GM23248 (cell line): ENCODE results near the gene TPCN1. TPM values are rescaled to one million over a fixed set of nuclear protein-coding genes. Genes with fewer than 3 reads are reported as not detected.

Experiments
- DNase-seq: peaks from one replicate; pipeline ENCODE4 v3.0.0-alpha.2; 2015
- H2AFZ ChIP-seq: fragments of 200-600 bp; sonication (generic); 2 replicates; pipeline ENCODE4 v1.6.1; 2016; ENCODE audit warnings: antibody characterized with exemption
- H3F3A ChIP-seq: fragments of 200-600 bp; sonication (generic); 2 replicates; pipeline ENCODE4 v1.6.1; 2016; ENCODE audit warnings: mild to moderate bottlenecking, antibody characterized with exemption, mixed run types; ENCODE audit not compliant: insufficient read depth
- H3K27ac ChIP-seq: fragments of 200-600 bp; sonication (generic); 2 replicates; pipeline ENCODE4 v1.5.1; 2016; ENCODE audit warnings: mild to moderate bottlenecking
- H3K27me3 ChIP-seq: fragments of 200-600 bp; sonication (generic); replicated peaks from 2 replicates; pipeline ENCODE4 v1.6.1; 2016; ENCODE audit warnings: mild to moderate bottlenecking; ENCODE audit not compliant: insufficient read depth
- H3K36me3 ChIP-seq: fragments of 200-600 bp; sonication (generic); 2 replicates; pipeline ENCODE4 v1.6.1; 2016; ENCODE audit warnings: low read depth, mild to moderate bottlenecking
- H3K4me1 ChIP-seq: fragments of 200-600 bp; sonication (generic); 2 replicates; pipeline ENCODE4 v1.6.1; 2016; ENCODE audit warnings: mild to moderate bottlenecking; ENCODE audit not compliant: insufficient read depth
- H3K4me2 ChIP-seq: fragments of 200-600 bp; sonication (generic); one replicate; pipeline ENCODE4 v1.6.1; 2016; ENCODE audit warnings: mild to moderate bottlenecking; ENCODE audit not compliant: unreplicated experiment
- H3K4me3 ChIP-seq: fragments of 200-600 bp; sonication (generic); 2 replicates; pipeline ENCODE4 v1.5.1; 2016; ENCODE audit warnings: mild to moderate bottlenecking
- H3K79me2 ChIP-seq: fragments of 200-600 bp; sonication (generic); 2 replicates; pipeline ENCODE4 v1.6.1; 2016; ENCODE audit warnings: mild to moderate bottlenecking; ENCODE audit not compliant: insufficient read depth
- H3K9ac ChIP-seq: fragments of 200-600 bp; sonication (generic); 2 replicates; pipeline ENCODE4 v1.6.1; 2016; ENCODE audit warnings: mild to moderate bottlenecking
- H3K9me2 ChIP-seq: fragments of 200-600 bp; sonication (generic); 2 replicates; pipeline ENCODE4 v1.6.1; 2016; ENCODE audit warnings: mixed run types, mild to moderate bottlenecking, moderate library complexity; ENCODE audit not compliant: insufficient read depth
- H3K9me3 ChIP-seq: fragments of 200-600 bp; sonication (generic); one replicate; pipeline ENCODE4 v1.6.1; 2017; ENCODE audit warnings: low read depth
- H4K20me1 ChIP-seq: fragments of 200-600 bp; sonication (generic); 2 replicates; pipeline ENCODE4 v1.6.0; 2016; ENCODE audit not compliant: insufficient read depth
- EZH2 ChIP-seq: fragments of 200-600 bp; sonication (generic); IDR thresholded peaks from 2 replicates; pipeline ENCODE4 v1.6.1; 2018; ENCODE audit warnings: antibody characterized with exemption, mild to moderate bottlenecking; ENCODE audit not compliant: insufficient read depth, poor library complexity, severe bottlenecking
- EZH2phosphoT487 ChIP-seq: fragments of 200-600 bp; sonication (generic); IDR thresholded peaks from 2 replicates; pipeline ENCODE4 v1.6.1; 2018; ENCODE audit warnings: antibody characterized with exemption, moderate library complexity, mild to moderate bottlenecking, low read depth; ENCODE audit not compliant: insufficient read depth
- WGBS, 2 experiments: methylation state at CpG; one replicate each; pipeline ENCODE4 v1.1.6; 2015 to 2017; ENCODE audit warnings: low lambda C conversion rate in 2 of 2, low coverage in 1 of 2; ENCODE audit errors: missing lambda C conversion rate in 2 of 2; 5-methylcytosine and 5-hydroxymethylcytosine counted together
- in situ Hi-C: fragments of 300-500 bp; cut with MboI; formaldehyde crosslinking; loops from 2 replicates; pipeline ENCODE4 v1.15.0; 2020
- polyA plus RNA-seq: library from polyadenylated mRNA; unstranded; fragments of >200 nt; fragmentation: Nextera tagmentation; extraction: Ambion mirVana; gene quantifications from 2 replicates; pipeline ENCODE4 v1.2.1, GENCODE V29; 2016
- total RNA-seq: library from RNA; depleted of rRNA; stranded (reverse); fragments of >200 nt; shearing (Covaris generic); gene quantifications from 2 replicates; pipeline ENCODE4 v1.2.3, GENCODE V29; 2014

Gene TPCN1
- total and polyA plus RNA-seq, 2 experiments from 2014 or later = 9.0 to 15.9 TPM

GRCh38 chr12:113224955-113225354 lies 3.7 kb downstream of the TPCN1 start:
- Histone ChIP-seq H3K79me2 (peaks cover 6% of the 10 kb centered on the region; the same call in 1 of the 2 replicates), H3F3A (peaks cover 23% of the 10 kb centered on the region), H3K36me3 (peaks cover 3% of the 10 kb centered on the region; the same call in 1 of the 2 replicates), H3K4me1 (peaks cover 20% of the 10 kb centered on the region), H3K9me3 (no peaks in the 10 kb centered on the region), H2AFZ (no peak overlapping the region), H3K4me3 (no peak overlapping the region), H3K27me3 (no peaks in the 10 kb centered on the region), H3K9me2 (no peaks in the 10 kb centered on the region), H3K9ac (no peak overlapping the region), H3K27ac (no peak overlapping the region), H3K4me2 (no peak overlapping the region), H4K20me1 (no peaks in the 10 kb centered on the region)
- 96 to 97% methylated on average over 4 of the region's 4 CpGs for WGBS, 2 experiments
- in situ Hi-C loops = no loop called here
- no peak for DNase-seq
- TF ChIP-seq EZH2 (no peak), EZH2phosphoT487 (no peak)

GRCh38 chr12:113226696-113227568 lies 5.7 kb downstream of the TPCN1 start:
- Histone ChIP-seq H2AFZ (no peak overlapping the region), H3K4me3 (no peak overlapping the region), H3K4me1 (peaks cover 19% of the 10 kb centered on the region), H3K27ac (no peak overlapping the region), H4K20me1 (no peaks in the 10 kb centered on the region), H3K36me3 (peaks cover 3% of the 10 kb centered on the region; the same call in 1 of the 2 replicates), H3K9me2 (no peaks in the 10 kb centered on the region), H3F3A (peaks cover 22% of the 10 kb centered on the region), H3K27me3 (no peaks in the 10 kb centered on the region), H3K9me3 (no peaks in the 10 kb centered on the region), H3K4me2 (no peak overlapping the region), H3K79me2 (peaks cover 2% of the 10 kb centered on the region; the same call in 1 of the 2 replicates), H3K9ac (no peak overlapping the region)
- DNase-seq = no peak
- WGBS, 2 experiments = 91 to 96% methylated on average over 13 of the region's 13 CpGs
- in situ Hi-C loops = no loop called here
- TF ChIP-seq EZH2 = no peak
- no peak for TF ChIP-seq EZH2phosphoT487

- in situ Hi-C loops = no loop called here
- H3K4me1 ChIP-seq = peaks cover 16% of the 10 kb centered on the region; the same call in 1 of the 2 replicates
- H3K4me3 ChIP-seq = no peak overlapping the region
- no peak for TF ChIP-seq EZH2phosphoT487
- no peak for TF ChIP-seq EZH2
- H3K9me2 ChIP-seq = no peaks in the 10 kb centered on the region
- H3K9ac ChIP-seq = no peak overlapping the region
- H3K27ac ChIP-seq = no peak overlapping the region
- H2AFZ ChIP-seq = no peak overlapping the region
- no peak for DNase-seq
- 93 to 97% methylated on average over 5 of the region's 5 CpGs for WGBS, 2 experiments
- H3K9me3 ChIP-seq = no peaks in the 10 kb centered on the region
- no peaks in the 10 kb centered on the region for H3K79me2 ChIP-seq
- H3K36me3 ChIP-seq = peaks cover 3% of the 10 kb centered on the region; the same call in 1 of the 2 replicates
- H3F3A ChIP-seq = peaks cover 13% of the 10 kb centered on the region; the same call in 1 of the 2 replicates
- H4K20me1 ChIP-seq = no peaks in the 10 kb centered on the region
- H3K27me3 ChIP-seq = no peaks in the 10 kb centered on the region
- no peak overlapping the region for H3K4me2 ChIP-seq
Measured at GRCh38 chr12:113227686-113228391, 6.6 kb downstream of the TPCN1 start.

GRCh38 chr12:113228394-113229028 lies 7.2 kb downstream of the TPCN1 start:
- in situ Hi-C loops = no loop called here

More at GRCh38 chr12:113228394-113229028, 7.2 kb downstream of the TPCN1 start:
- no peaks in the 10 kb centered on the region for H3K79me2 ChIP-seq
- H3K4me1 ChIP-seq = peaks cover 11% of the 10 kb centered on the region; the same call in 1 of the 2 replicates
- no peak overlapping the region for H3K4me3 ChIP-seq
- peaks cover 6% of the 10 kb centered on the region; the same call in 1 of the 2 replicates for H3F3A ChIP-seq
- H3K9ac ChIP-seq = no peak overlapping the region
- DNase-seq = peak; percentile 7
- no peak overlapping the region for H3K27ac ChIP-seq
- no peaks in the 10 kb centered on the region for H4K20me1 ChIP-seq
- peaks cover 3% of the 10 kb centered on the region; the same call in 1 of the 2 replicates for H3K36me3 ChIP-seq
- H3K9me3 ChIP-seq = no peaks in the 10 kb centered on the region
- H2AFZ ChIP-seq = no peak overlapping the region
- no peak overlapping the region for H3K4me2 ChIP-seq
- no peaks in the 10 kb centered on the region for H3K27me3 ChIP-seq
- H3K9me2 ChIP-seq = no peaks in the 10 kb centered on the region
- 60 to 62% methylated on average over 5 of the region's 5 CpGs for WGBS, 2 experiments
- TF ChIP-seq EZH2phosphoT487 (no peak), EZH2 (no peak)
